Stimulated activated CD8-positive, alpha-beta memory T cell treated with anti-CD3 and anti-CD28 coated beads, Interleukin-7, amount 100 ng/mL, for 1 hour (primary cell): Measurements from ENCODE around the gene ADGRB2.

Experiments
- DNase-seq, 2 donors: peaks; one replicate each; pipeline ENCODE4 v3.0.0-alpha.2; 2020; ENCODE audit warnings: low read depth in 2 of 2

The ADGRB2 gene

GRCh38 chr1:31749785-31750735 is 14.1 kb downstream of the ADGRB2 start:
- DNase-seq = no peak

- DNase-seq = no peak
These were observed 15.8 kb downstream of the ADGRB2 start for GRCh38 chr1:31748365-31748764.

DNA sequence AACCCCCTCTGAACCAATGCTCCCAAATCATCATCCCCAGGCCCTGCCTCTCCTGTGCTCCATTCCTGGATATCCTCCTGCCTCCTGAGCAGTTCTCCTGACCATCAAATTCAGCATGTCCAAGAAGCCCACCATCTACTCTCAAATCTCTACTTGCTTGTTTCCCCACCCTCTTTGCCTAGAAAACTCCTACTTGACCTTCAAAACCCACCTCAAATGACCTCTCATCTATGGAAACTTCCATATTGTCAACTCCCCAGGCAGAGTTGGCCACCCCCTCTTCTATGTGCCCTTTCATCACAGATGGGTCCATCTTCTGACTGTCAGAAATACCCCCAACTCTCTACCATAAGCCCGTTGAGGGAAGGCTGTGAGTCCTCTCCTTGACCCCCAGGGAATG is 16.8 kb downstream of the ADGRB2 start:
- DNase-seq = no peak

- DNase-seq = no peak
These were observed 17.5 kb downstream of the ADGRB2 start for GRCh38 chr1:31746687-31747086.

GRCh38 chr1:31745946-31746670 is 18.0 kb downstream of the ADGRB2 start:
- DNase-seq = no peak

GRCh38 chr1:31745096-31745945 is 18.8 kb downstream of the ADGRB2 start:
- no peak for DNase-seq

DNA sequence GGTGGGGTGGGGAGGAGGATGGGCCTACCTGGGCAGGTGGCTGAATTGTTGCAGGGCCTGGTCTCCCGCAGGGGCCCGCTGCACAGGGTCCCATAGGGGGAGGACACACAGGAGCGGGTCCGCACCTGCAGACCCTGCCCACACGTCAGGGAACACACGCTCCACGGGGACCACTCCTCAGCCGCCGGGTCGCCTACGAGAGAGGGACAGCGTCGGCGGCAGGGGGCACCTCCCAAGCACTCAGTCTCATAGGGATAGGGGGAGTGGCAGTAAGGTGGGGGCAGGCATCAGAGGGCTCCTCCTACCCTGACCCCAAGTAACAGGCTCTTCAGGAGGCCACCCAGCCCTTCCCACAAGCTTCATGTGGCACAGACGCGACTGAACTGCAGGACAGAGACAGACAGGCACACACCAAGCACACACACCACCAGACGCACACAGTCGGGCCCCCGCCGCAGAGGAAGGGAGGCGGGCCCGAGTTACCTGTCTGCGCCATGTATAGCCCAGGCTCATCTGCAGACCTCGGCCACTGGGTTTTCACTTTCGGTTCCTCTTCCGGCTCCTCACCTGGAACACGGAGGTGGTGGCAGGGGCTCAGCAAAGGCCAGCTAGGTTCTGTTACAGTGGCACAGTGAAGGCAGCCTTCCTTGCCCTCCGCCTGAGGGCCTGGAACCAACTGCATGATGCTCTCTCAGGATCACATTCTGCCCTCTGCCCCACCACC is 19.8 kb downstream of the ADGRB2 start:
- no peak for DNase-seq

DNA sequence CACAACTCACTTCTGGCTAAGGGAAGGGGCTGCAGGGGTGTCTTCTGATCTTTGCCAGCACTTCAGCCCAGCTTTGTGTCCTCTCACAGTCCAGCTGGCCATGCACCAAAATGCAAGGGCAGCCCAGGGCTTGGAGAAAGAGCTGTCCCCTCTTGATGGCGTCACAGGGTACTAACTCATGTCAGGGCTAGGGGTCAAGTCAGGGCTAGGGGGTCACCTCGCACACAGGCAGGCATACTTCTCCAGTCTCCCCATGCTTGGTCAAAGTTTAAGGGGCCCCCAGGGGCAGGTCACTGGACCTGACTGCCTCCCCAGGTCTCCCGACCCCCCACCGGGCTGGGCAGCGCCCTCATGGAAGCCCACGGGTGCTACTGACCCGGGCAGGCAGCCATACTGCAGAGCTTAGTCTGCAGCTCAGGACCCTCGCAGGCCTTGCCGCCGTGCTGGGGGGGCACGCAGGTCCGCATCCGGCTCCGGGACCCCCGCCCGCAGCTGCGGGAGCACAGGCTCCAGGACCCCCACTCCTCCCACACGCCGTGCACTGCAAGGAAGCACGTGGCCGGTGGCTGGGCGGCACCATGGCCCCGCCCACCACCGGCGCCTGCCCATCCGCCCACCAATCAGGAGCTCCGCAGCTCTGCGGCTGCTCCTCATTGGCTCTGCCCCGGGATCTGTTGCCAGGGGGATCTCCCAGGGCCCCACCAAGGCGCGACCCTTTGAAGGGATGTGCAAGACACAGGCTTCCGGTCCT is 21.5 kb downstream of the ADGRB2 start:
- DNase-seq = no peak

- DNase-seq = no peak
These were observed 24.8 kb downstream of the ADGRB2 start for GRCh38 chr1:31739346-31739745.

DNA sequence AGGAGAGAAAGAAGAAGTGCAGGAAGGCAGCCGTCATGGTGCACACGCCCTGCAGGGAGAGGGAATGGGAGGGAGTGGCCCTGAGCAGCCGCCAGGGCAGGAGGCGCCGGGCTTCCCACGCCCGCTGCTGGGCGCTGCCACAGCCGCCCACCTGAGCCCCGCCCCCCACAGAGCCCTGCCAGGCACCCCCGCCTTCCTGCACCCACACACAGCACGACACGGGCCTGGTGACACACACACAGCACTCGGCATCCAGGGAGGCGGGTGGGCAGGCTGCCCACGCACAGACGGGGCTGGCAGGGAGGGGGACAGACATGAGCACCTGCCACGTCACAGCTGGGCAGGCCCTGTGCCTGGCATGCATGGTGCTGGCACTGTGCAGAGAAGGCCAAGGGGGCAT is 27.5 kb downstream of the ADGRB2 start:
- DNase-seq = no peak

DNA sequence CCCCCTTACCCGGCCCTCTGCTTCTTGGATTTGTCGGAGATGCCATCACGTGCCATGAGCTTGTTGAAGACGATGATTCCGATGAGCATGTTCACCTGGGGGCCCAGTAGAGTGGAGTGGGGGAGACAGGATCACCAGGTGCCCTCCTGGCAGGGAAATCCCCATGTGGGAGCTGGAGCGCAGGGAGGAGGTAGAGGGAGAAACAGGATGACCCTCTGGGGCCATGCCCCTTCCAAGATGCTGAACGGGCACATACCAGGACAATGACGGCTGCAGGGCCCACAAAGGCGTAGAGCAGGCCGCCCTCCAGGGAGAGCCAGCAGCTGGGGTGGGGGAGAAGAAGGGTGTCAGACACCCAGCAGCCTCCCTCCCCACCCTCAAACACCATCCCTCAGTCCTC is 28.6 kb downstream of the ADGRB2 start:
- DNase-seq = no peak

GRCh38 chr1:31734582-31735107 is 29.5 kb downstream of the ADGRB2 start:
- DNase-seq = no peak

DNA sequence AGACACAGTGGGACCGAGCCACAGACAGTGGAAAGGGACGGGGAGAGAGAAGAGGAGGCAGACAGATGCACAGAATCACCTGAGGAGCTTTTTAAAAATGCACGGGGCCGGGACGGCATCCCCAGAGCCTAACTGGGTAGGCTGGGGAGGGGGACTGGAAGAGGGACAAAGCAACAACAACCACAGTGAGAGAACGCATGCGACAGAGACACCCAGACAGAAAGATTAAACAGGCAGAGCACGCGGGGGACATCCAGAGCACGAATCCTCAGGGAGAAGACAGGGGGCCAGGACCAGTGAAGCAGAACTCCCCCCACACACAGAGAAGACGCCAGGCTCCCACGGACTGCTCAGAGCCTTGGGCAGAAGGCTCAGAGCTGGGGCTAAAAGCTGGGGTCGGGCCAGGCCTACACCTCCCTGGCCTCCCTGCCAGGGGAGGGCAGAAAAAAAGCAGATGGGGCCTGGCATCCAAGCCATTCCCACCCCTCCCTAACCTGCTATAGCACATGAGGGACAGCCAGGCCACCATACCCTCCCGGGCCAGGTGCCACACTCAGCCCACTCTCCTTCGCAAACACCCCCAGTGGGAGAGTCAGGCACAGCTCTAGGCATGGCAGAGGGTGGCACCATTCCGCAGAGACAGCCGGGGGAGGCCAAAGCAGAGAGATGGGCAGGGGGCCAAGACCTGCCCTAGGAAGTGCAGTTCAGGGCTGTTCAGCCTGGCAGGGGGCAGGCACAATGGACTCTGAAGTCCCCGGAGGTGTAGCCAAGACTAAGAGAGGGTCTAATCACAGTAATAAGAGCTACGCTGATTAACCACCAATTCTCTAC is 30.5 kb downstream of the ADGRB2 start:
- no peak for DNase-seq

DNA sequence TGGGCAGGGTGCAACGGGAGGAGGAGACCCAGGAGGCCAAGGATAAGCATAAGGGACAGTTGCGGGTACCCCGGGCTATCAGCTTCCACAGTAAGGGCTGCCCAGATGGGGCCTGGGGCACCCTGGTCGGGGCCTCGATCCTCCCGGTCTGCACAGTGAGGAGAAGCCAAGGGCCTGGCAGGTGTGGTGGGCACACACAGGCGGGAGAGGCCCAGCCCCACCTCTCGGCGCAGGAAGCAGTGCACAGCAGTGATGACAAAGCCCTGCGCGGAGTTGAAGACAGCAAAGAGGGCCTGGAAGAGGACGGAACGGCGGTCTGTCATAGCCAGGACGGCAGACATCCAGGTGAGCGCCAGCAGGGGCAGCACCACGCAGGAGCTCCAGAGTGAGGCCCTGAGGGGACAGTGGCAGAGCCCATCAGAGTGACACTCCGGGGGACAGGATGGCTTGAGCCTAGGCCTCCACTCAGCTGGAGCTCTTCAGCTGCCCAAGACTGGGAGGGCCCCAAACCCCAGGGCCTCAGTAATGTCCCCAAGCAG is 31.3 kb downstream of the ADGRB2 start:
- DNase-seq = no peak

DNA sequence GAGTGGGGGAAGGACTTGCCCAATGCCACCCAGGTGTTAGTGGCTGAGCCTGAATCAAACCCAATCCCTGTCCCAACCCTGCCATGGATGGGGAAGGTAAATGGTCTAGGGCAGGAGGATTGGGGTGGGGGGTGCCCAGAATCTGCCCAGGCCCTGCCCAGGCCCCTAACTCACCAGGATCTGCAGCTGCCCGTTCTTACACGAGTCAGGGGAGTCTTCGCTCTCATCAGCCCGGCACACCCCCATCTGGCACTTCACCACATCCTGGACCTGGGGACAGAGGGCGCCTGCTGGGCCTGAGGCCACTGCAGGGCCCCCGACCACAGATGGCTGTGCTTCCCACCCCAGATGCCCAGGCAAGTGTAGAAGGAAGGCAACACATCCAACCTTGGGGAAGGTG is 31.8 kb downstream of the ADGRB2 start:
- DNase-seq = no peak

DNA sequence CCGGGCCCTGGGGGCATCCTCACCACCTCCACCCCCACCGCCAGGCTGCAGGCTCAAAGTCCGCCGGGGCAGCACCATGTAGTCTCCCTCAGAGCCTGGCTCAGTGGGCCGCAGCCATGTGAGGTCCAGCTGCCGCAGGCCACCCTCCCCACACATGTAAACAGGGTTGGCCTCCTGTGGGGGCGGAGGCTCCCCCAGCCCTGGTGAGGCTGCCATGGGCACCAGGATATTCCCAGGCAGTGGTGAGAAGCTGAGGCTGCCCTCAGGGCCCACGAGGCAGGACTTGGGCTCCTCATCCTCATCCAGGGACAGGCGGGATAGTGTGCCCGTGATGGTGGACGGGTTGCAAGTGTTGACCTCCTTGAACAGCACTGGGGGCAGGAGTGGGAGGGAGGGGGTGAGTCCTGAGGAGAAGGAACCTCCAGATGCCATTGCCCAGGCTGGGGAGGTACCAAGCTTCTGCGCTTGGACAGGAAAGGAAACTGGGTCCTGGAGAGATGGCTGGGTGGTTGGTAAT is 33.0 kb downstream of the ADGRB2 start:
- no peak for DNase-seq

DNA sequence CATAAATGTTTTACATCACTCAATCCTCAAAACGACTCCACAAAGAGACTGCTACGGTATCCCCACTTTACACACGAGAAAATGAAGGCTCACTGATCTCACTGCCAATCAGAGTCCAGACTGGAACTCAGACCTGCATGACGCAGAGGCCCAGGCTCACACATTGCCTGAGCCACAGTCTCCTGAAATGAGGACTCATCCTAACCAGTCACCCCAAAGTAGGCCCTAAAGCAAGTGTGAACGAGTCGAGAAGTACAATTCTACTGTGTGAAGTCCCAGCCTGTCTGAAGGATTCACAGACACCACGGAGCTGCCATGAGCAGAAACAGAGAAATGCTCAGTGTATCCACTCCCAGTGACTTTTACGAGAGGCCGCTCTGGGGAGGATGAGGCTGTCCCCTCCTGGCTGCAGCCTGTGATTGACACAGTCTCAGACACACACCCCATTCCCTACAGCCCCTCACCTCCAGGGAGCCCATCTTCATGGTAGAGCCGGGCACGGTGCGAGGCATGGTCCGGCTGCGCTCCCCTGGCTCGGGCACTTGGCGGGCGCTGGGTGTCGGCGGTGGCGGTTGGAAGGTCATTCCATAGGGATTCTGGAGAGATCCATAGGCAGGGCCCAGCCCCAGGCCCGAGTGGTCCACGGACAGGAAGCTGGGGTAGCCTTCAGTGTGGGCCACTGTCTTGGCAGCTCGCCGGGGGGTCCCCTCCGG is 33.6 kb downstream of the ADGRB2 start:
- no peak for DNase-seq

DNA sequence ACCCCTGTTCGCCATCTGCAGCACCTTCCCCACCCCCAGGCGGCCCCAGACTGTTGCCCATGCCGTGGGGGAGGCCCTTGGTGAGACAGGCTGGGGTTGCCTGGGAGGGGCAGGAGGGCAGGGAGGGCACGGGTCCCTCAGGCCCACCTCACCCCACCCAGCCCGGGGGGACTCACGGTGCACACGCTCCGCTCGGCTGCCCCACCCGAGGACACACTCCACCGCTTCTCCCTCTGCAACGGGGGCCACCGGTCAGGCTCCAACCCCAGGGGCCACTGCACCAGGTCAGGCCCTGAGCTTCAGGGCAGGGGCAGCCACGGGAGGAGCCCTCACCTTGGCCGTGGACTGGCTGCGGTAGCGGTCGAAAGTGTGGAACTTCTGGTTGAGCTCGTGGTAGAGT is 36.3 kb downstream of the ADGRB2 start:
- DNase-seq = no peak
